Transverse colon (tissue), 4 donors: Measurements from ENCODE around the gene GGN. TPM values are rescaled to one million over a fixed set of nuclear protein-coding genes. Genes with fewer than 3 reads are reported as not detected.
A peak's percentile ranks its signal among the peaks of the same experiment; 100 is the strongest.

Source experiments
- DNase-seq: peaks from one replicate; pipeline ENCODE4 v3.0.0-alpha.2; 2019
- H3K27ac ChIP-seq, 4 donors: fragments of 200-600 bp; sonication (generic); 2 replicates each; pipeline ENCODE4 v1.5.1; 2016 to 2018; ENCODE audit warnings: inconsistent platforms in 4 of 4
- H3K27me3 ChIP-seq: fragments of 200-600 bp; sonication (generic); 2 replicates; pipeline ENCODE4 v1.5.1; 2017; ENCODE audit warnings: inconsistent platforms
- H3K36me3 ChIP-seq, 4 donors: fragments of 200-600 bp; sonication (generic); 2 replicates each; pipeline ENCODE4 v1.5.1; 2017 to 2019; ENCODE audit warnings: inconsistent platforms in 4 of 4
- H3K4me1 ChIP-seq, 4 donors: fragments of 200-600 bp; sonication (generic); 2 replicates each; pipeline ENCODE4 v1.5.1; 2017 to 2020; ENCODE audit warnings: inconsistent platforms in 4 of 4
- H3K4me3 ChIP-seq, 4 donors: fragments of 200-600 bp; sonication (generic); 1 replicate in 1 of 4; 2 replicates in 3 of 4; pipeline versions ENCODE4 v1.5.1 to v1.6.1; 2017 to 2019; ENCODE audit warnings: inconsistent platforms in 4 of 4
- H3K9me3 ChIP-seq, 2 donors: fragments of 200-600 bp; sonication (generic); 2 replicates each; pipeline ENCODE4 v1.5.1; 2017 to 2019; ENCODE audit warnings: inconsistent platforms in 2 of 2
- EP300 ChIP-seq: sonication (generic); formaldehyde crosslinking; IDR thresholded peaks from one replicate; pipeline ENCODE4 v1.6.1; 2017; ENCODE audit warnings: antibody characterized with exemption, low read depth
- POLR2A ChIP-seq: fragments of 450-650 bp; IDR thresholded peaks from one replicate; pipeline ENCODE4 v1.6.1; 2016; ENCODE audit warnings: antibody characterized with exemption, mild to moderate bottlenecking, moderate library complexity
- POLR2AphosphoS5 ChIP-seq, 3 donors: sonication (generic); formaldehyde crosslinking; IDR thresholded peaks; one replicate each; pipeline ENCODE4 v1.6.1; 2016; ENCODE audit warnings: antibody characterized with exemption in 3 of 3
- WGBS, 2 donors: methylation state at CpG; one replicate each; pipeline ENCODE4 v1.1.5; 2018; ENCODE audit warnings: low coverage in 1 of 2; 5-methylcytosine and 5-hydroxymethylcytosine counted together
- in situ Hi-C, 4 donors: fragments of 200-750 bp; cut with MboI; loops; one replicate each; pipeline versions ENCODE4 v1.15.0 to v1.15.1; 2017; ENCODE audit warnings: low sequenced_read_pairs in 3 of 4, low pct_ligation_motif_present in 1 of 4, low pct_unique_long_range_greater_than_20kb in 1 of 4
- intact Hi-C: fragments of 100-400 bp; cut with DNase I; formaldehyde crosslinking; loops from one replicate; pipeline ENCODE4 v1.15.1; 2023; ENCODE audit warnings: low total_unique reads
- total RNA-seq, 4 donors: library from RNA; depleted of rRNA; stranded (reverse); fragments of >200 nt; gene quantifications; one replicate each; pipeline ENCODE4 v1.1.0, GENCODE V29; 2016
- TF ChIP-seq, protein P1 (sequence below), 5 experiments: fragments of 200-600 bp in 3 of 5; fragments of 450-650 bp in 2 of 5; sonication (generic) in 3 of 5; IDR thresholded peaks; 1 replicate in 2 of 5; 2 replicates in 3 of 5; pipeline ENCODE4 v1.5.1; 2016 to 2017; ENCODE audit warnings: antibody characterized with exemption in 5 of 5, inconsistent platforms in 3 of 5, mild to moderate bottlenecking in 2 of 5, moderate library complexity in 1 of 5

Gene GGN
- total RNA-seq, 4 donors from 2014 or later, result not detected

DNA sequence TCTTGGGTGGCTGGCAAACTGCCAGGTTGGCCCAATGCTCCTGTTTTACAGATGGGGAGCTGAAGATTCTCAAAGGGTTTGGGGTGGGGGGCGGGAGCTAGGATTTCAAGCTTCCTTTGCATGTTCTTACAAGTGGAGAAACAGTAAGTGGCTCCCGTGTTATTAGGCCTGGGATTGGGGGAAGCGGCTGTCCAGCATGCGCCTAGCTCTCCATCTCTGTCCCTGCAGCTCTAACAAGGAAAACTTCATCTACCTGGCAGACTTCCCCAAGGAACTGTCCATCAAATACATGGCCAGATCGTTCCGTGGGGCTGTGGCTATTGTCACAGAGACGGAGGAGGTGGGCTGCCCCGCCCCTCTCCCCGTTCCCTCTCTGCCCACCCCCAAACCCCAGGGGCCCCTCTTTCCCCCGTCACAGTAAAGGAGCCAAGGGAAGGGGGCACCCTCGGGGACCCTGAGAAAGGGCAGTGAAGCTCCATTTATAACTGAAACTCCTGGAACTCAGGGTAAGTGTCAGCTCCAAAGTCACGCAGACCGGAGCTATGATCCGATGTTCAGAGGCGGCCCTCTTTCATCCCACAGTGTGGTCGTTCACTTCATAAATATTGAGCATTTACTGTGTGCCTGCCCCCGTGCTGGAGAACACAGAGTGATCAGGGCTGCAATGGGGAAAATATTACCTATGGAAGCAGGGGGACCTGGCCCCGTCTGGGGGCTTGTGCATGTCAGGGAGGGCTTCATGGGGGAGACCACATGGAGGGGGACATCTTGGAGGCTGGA is 28.4 kb downstream of the GGN start:
- TF ChIP-seq EP300 (no peak), POLR2A (no peak), POLR2AphosphoS5 (IDR thresholded peaks at IDR 0.05) (no peak)
- TF ChIP-seq, protein P1, sequence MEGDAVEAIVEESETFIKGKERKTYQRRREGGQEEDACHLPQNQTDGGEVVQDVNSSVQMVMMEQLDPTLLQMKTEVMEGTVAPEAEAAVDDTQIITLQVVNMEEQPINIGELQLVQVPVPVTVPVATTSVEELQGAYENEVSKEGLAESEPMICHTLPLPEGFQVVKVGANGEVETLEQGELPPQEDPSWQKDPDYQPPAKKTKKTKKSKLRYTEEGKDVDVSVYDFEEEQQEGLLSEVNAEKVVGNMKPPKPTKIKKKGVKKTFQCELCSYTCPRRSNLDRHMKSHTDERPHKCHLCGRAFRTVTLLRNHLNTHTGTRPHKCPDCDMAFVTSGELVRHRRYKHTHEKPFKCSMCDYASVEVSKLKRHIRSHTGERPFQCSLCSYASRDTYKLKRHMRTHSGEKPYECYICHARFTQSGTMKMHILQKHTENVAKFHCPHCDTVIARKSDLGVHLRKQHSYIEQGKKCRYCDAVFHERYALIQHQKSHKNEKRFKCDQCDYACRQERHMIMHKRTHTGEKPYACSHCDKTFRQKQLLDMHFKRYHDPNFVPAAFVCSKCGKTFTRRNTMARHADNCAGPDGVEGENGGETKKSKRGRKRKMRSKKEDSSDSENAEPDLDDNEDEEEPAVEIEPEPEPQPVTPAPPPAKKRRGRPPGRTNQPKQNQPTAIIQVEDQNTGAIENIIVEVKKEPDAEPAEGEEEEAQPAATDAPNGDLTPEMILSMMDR (IDR thresholded peaks at IDR 0.05), result no peak
- Histone ChIP-seq H3K4me1 (peaks cover 5 to 21% (median 18%) of the 10 kb centered on the region in 4 donors), H3K27me3 (peaks cover 59% of the 10 kb centered on the region), H3K9me3 (no peaks in the 10 kb centered on the region), H3K36me3 (no peaks in the 10 kb centered on the region), H3K4me3 (no peak overlapping the region), H3K27ac (no peak overlapping the region)
- no peak for DNase-seq
- in situ Hi-C loops, result no loop called here
- intact Hi-C loops, result no loop called here
- 50% methylated on average over 15 of the region's 18 CpGs; no CpG with 5 or more reads in 1 of the 2 donors for WGBS, 2 donors

DNA sequence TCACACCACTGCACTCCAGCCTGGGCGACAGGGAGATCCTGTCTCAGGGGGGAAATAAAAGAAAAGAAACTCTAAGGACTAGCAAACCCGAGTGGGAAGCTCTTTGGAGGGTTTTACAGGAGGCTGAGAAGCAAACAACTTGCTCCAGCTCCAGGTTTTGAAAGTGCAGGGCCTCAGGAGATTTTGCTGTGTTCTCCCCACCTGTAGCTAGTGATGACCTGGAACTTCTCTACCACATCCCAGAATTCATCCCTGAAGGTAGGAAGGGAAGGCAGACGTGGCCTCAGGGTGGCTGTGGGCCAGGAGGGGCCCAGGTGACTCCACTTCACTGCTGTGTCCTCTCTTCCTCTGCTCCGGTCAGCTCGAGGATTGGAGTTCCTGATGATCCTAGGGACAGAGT is 29.8 kb downstream of the GGN start:
- DNase-seq, result no peak
- Histone ChIP-seq H3K4me1 (peaks cover 5 to 19% (median 17%) of the 10 kb centered on the region in 4 donors), H3K27ac (no peak overlapping the region), H3K4me3 (no peak overlapping the region), H3K36me3 (no peaks in the 10 kb centered on the region), H3K27me3 (peaks cover 63% of the 10 kb centered on the region), H3K9me3 (no peaks in the 10 kb centered on the region)
- WGBS, 2 donors, result 32 to 57% methylated on average over 2 to 5 of the region's 5 CpGs
- in situ Hi-C loops, result no loop called here
- TF ChIP-seq EP300, result no peak
- no peak for TF ChIP-seq POLR2AphosphoS5 (IDR thresholded peaks at IDR 0.05)
- TF ChIP-seq, protein P1 (IDR thresholded peaks at IDR 0.05), result no peak
- no peak for TF ChIP-seq POLR2A
- intact Hi-C loops, result no loop called here

DNA sequence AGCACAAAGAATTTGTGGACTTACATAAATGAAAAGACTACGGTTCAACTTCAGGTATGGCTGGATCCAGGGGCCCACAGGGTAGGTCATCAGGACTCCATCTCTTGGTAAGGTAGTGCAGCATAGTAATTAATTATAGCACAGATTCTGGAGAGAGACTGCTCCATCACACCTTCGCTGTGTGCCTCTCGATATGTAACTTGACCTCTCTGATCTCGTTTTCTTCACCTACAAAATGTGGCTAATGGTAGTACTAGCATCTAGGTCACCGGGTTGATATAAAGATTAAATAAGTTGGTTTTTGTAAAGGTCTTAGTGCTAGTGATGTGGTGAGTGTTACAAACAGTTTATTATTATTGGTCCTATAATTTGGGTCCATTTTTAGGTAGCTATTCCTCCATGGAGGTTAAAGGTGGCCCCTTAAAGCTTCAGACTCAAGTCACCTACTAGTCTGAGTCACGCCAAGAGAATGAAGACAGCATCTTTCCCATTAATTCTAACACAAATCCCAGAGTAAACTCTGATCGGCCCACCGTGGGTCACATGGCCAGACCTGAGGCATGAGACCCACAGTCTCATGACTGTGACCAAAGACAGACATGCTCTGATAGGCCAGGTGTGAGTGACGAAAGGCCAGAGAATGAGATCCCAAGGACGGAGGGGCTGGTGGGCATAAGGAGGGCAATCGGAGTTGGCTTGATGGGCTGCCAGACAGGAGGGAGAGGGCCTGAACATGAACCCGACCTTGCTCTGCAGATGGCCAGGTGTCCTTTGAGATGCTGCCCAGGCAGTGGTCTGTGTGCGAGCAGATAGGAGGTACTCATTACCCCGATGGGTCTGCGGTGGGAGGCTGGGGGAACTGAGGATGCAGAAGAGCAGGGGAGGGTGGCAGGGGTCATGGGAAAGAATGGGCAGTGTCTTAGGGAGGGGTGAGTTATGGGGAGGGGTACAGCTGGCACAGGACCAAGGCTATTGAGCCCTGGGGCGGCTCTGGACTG is 31.8 kb downstream of the GGN start:
- Histone ChIP-seq H3K4me3 (no peak overlapping the region), H3K27ac (no peak overlapping the region), H3K9me3 (no peaks in the 10 kb centered on the region), H3K27me3 (peaks cover 62% of the 10 kb centered on the region), H3K36me3 (no peaks in the 10 kb centered on the region), H3K4me1 (peaks cover 0 to under 1% (median 0%) of the 10 kb centered on the region in 4 donors)
- WGBS, 2 donors, result 75 to 100% methylated on average over 1 to 16 of the region's 16 CpGs
- TF ChIP-seq, protein P1 (IDR thresholded peaks at IDR 0.05), result no peak
- peak; percentile 7 for TF ChIP-seq POLR2A
- intact Hi-C loops (no loop called here), in situ Hi-C loops (no loop called here)
- no peak for DNase-seq

DNA sequence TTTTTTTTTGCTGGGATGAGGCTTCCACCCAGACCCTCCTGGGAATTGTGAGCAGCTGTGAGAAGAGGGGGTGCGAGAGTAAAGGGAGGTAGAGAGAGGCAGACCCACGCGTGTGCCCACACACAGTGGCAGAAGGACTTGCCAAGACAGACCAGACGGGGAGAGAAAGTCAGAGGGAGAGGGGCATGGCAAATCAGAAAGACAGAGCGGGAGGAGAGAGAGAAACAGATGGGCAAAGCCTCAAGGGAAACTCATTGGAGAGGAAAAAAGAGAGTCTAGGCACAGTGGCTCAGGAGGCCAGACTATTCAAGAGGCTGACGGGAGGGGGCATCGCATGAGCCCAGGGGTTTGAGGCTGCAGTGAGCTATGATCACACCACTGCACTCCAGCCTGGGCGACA is 35.2 kb downstream of the GGN start:
- in situ Hi-C loops (no loop called here), intact Hi-C loops (no loop called here)
- H3K27me3 ChIP-seq, result peaks cover 27% of the 10 kb centered on the region
- DNase-seq, result no peak
- no peaks in the 10 kb centered on the region for H3K4me1 ChIP-seq
- no peaks in the 10 kb centered on the region for H3K36me3 ChIP-seq
- H3K27ac ChIP-seq, result no peak overlapping the region
- TF ChIP-seq POLR2AphosphoS5 (IDR thresholded peaks at IDR 0.05), result no peak
- TF ChIP-seq, protein P1 (IDR thresholded peaks at IDR 0.05), result no peak
- no peak for TF ChIP-seq EP300
- TF ChIP-seq POLR2A, result no peak
- H3K9me3 ChIP-seq, result no peaks in the 10 kb centered on the region
- WGBS, 2 donors, result 72 to 76% methylated on average over 4 to 8 of the region's 8 CpGs
- H3K4me3 ChIP-seq, result no peak overlapping the region
